SK-N-MC (cell line): Measurements from ENCODE around the gene IRF5.

Experiments
- EZH2 ChIP-seq: fragments of 200-600 bp; sonication (generic); IDR thresholded peaks from one replicate; pipeline ENCODE4 v1.6.1; 2017; ENCODE audit warnings: antibody characterized with exemption
- POLR2AphosphoS5 ChIP-seq: IDR thresholded peaks from 2 replicates; pipeline ENCODE4 v1.6.1; 2012; ENCODE audit warnings: mild to moderate bottlenecking, low read depth, low read length, borderline replicate concordance

DNA sequence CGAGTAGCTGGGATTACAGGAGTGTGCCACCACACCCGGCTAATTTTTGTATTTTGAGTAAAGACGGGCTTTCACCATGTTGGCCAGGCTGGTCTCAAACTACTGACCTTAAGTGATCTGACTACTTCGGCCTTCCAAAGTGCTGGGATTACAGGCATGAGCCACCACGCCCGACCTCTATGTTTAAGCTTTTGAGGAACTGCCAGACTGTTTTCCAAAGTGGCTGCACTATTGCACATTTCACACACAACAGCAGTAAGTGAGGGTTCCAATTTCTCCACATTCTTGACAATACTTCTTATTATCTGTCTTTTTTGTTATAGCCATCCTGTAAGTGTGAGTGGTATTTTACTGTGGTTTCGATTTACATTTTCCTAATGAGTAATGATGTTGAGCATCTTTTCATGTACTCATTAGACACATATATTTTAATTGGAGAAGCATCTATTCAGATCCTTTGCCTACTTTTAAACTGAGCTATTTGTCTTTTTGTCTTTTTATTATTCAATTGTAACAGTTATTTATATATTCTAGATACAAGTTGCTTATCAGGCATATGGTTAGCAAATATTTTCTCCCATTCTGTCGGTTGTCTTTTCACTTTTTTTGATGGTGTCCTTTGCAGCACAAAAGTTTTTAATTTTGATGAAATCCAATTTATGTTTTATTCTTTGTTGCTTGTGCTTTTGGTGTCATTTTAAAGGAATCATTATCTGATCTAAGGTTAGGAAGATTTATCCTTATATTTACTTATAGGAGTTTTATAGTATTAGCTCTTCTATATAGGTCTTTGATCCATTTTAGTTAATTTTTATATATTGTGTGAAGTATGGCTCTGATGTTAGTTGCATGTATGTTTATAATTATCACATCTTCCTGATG, 12.8 kb upstream of the IRF5 start:
- TF ChIP-seq POLR2AphosphoS5 (no peak), EZH2 (no peak)
